SU-DHL-6 (cell line): Measurements from ENCODE around the gene CBX5.

ENCODE experiments used
- CTCF ChIP-seq: fragments of 200-600 bp; sonication (generic); IDR thresholded peaks from one replicate; pipeline ENCODE4 v1.5.1; 2017; ENCODE audit warnings: antibody characterized with exemption, mild to moderate bottlenecking, low read length, moderate library complexity; ENCODE audit not compliant: insufficient read depth, poor library complexity, severe bottlenecking
- EZH2phosphoT487 ChIP-seq: fragments of 200-600 bp; sonication (generic), shearing (Covaris generic); conservative IDR thresholded peaks from 2 replicates; pipeline ENCODE4 v1.6.1; 2018; ENCODE audit warnings: mild to moderate bottlenecking, antibody characterized with exemption, low read length, moderate library complexity, mixed read lengths

- TF ChIP-seq CTCF (peak; percentile 93), EZH2phosphoT487 (no peak)
Measured at GRCh38 chr12:54201001-54201794, 78.7 kb downstream of the CBX5 start.
